Retinal pigment epithelial cell (primary cell): Measurements from ENCODE around the gene MIGA1.
"Not testable (repeated sequence)": the region's sequence is repeated elsewhere in the genome, so short reads cannot be mapped to it uniquely, and the experiment has no call there.

Experiments used
- DNase-seq: peaks from one replicate; pipeline ENCODE4 v3.0.0-alpha.2; 2010; ENCODE audit warnings: low read depth
- H3K4me3 ChIP-seq: 2 replicates; pipeline ENCODE4 v1.5.1; 2011; ENCODE audit warnings: mild to moderate bottlenecking, low read length, control low read depth, moderate library complexity
- CTCF ChIP-seq: conservative IDR thresholded peaks from 2 replicates; pipeline ENCODE4 v1.5.1; 2011; ENCODE audit warnings: low read depth, low read length, control low read depth, inconsistent platforms

MIGA1 gene

GRCh38 chr1:77776007-77776700 lies 3.3 kb upstream of the MIGA1 start:
- TF ChIP-seq CTCF = no peak
- no peak overlapping the region for H3K4me3 ChIP-seq
- DNase-seq = no peak

- no peak for TF ChIP-seq CTCF
- DNase-seq = no peak
- no peak overlapping the region for H3K4me3 ChIP-seq
Observed at GRCh38 chr1:77781683-77782082, 2.2 kb downstream of the MIGA1 start.

GRCh38 chr1:77783141-77783540 lies 3.7 kb downstream of the MIGA1 start:
- no peak overlapping the region for H3K4me3 ChIP-seq
- DNase-seq = no peak
- no peak for TF ChIP-seq CTCF

GRCh38 chr1:77786093-77786741 lies 6.8 kb downstream of the MIGA1 start:
- not testable (repeated sequence) for H3K4me3 ChIP-seq, DNase-seq

- DNase-seq = no peak
- TF ChIP-seq CTCF = no peak
- no peak overlapping the region for H3K4me3 ChIP-seq
Observed at GRCh38 chr1:77794550-77794949, 15.1 kb downstream of the MIGA1 start.

- no peak for DNase-seq
- no peak overlapping the region for H3K4me3 ChIP-seq
- TF ChIP-seq CTCF = no peak
Observed at GRCh38 chr1:77796695-77797405, 17.4 kb downstream of the MIGA1 start.

- no peak for DNase-seq
- TF ChIP-seq CTCF = no peak
Observed at GRCh38 chr1:77797991-77798390, 18.5 kb downstream of the MIGA1 start.

More at GRCh38 chr1:77797991-77798390, 18.5 kb downstream of the MIGA1 start:
- H3K4me3 ChIP-seq = no peak overlapping the region
